ENCODE data around the gene SNCA. TPM values are rescaled to one million over a fixed set of nuclear protein-coding genes. Genes with fewer than 3 reads are reported as not detected.

The SNCA gene
- 1 to 10 TPM in 1 of 2 experiments, under 1 TPM in 1; 0.85 to 1.3 TPM for total RNA-seq

GRCh38 chr4:89836897-89837384 is at the start of gene SNCA:
TSS of gene SNCA (minus strand) at chr4:89837161. CDS start at chr4:89835667, 1,494 bp downstream.
- POLR2A ChIA-PET: no interaction called here
- Mint-ChIP-seq H3K27me3 (peaks cover 48% of the 10 kb centered on the region), H3K9me3 (ENCODE audit: low read depth) (no peaks in the 10 kb centered on the region), H3K36me3 (ENCODE audit: low read depth) (peaks cover 2% of the 10 kb centered on the region), H3K4me1 (peaks cover 16% of the 10 kb centered on the region), H3K27ac (no peak within 1 kb of the TSS), H3K4me3 (peak within 1 kb of the TSS; percentile 70)
- DNase-seq (peak; percentile 76), ATAC-seq (peak; percentile 70)
- intact Hi-C loops (cut with DNase I, micrococcal nuclease): loop anchor here in 1 of 2 experiments (2.0 to 5.0 kb wide), 3 partner anchors 58 to 365 kb away; partner anchors contain the start of gene MMRN1
- CTCF ChIA-PET: interaction anchor here (0.7 to 1.0 kb wide), 2 partner anchors 29 to 67 kb away, joined by 3 to 4 read pairs; no protein-coding TSS in a partner anchor

- no peak overlapping the region for H3K4me3 Mint-ChIP-seq
- ChIA-PET POLR2A (no interaction called here), CTCF (interaction anchor here (0.9 to 1.9 kb wide), 3 partner anchors 10 to 721 kb away, joined by 3 to 10 read pairs (median 3); no protein-coding TSS in a partner anchor)
- no peak overlapping the region for H3K27ac Mint-ChIP-seq
- peaks cover 2% of the 10 kb centered on the region for H3K27me3 Mint-ChIP-seq
- H3K9me3 Mint-ChIP-seq (ENCODE audit: low read depth): peaks cover 2% of the 10 kb centered on the region
- intact Hi-C loops (cut with DNase I, micrococcal nuclease): no loop called here
- H3K36me3 Mint-ChIP-seq (ENCODE audit: low read depth): no peaks in the 10 kb centered on the region
- DNase-seq (no peak), ATAC-seq (no peak)
- H3K4me1 Mint-ChIP-seq: peaks cover 10% of the 10 kb centered on the region
Observed at GRCh38 chr4:89879215-89879614, 42.3 kb upstream of the SNCA start.

GRCh38 chr4:89878611-89879010 is 41.6 kb upstream of the SNCA start:
- Mint-ChIP-seq H3K27me3 (peaks cover 2% of the 10 kb centered on the region), H3K4me1 (peaks cover 10% of the 10 kb centered on the region), H3K9me3 (ENCODE audit: low read depth) (peaks cover 2% of the 10 kb centered on the region), H3K36me3 (ENCODE audit: low read depth) (no peaks in the 10 kb centered on the region), H3K4me3 (no peak overlapping the region), H3K27ac (no peak overlapping the region)
- no peak for DNase-seq
- intact Hi-C loops (cut with DNase I, micrococcal nuclease): no loop called here
- CTCF ChIA-PET: interaction anchor here (0.6 to 1.9 kb wide), 3 partner anchors 9 to 78 kb away, joined by 3 to 10 read pairs (median 4); no protein-coding TSS in a partner anchor
- no peak for ATAC-seq
- POLR2A ChIA-PET: no interaction called here

- ChIA-PET POLR2A (no interaction called here), CTCF (no interaction called here)
- peaks cover 10% of the 10 kb centered on the region for H3K4me1 Mint-ChIP-seq
- intact Hi-C loops (cut with DNase I, micrococcal nuclease): no loop called here
- peaks cover 2% of the 10 kb centered on the region for H3K27me3 Mint-ChIP-seq
- peak overlapping the region; percentile 37 for H3K27ac Mint-ChIP-seq
- ATAC-seq (peak; percentile 49), DNase-seq (no peak)
- H3K36me3 Mint-ChIP-seq (ENCODE audit: low read depth): no peaks in the 10 kb centered on the region
- H3K9me3 Mint-ChIP-seq (ENCODE audit: low read depth): peaks cover 2% of the 10 kb centered on the region
- H3K4me3 Mint-ChIP-seq: no peak overlapping the region
Observed at GRCh38 chr4:89876548-89876947, 39.6 kb upstream of the SNCA start.

- Mint-ChIP-seq H3K4me1 (peaks cover 5% of the 10 kb centered on the region), H3K9me3 (ENCODE audit: low read depth) (no peaks in the 10 kb centered on the region), H3K27ac (no peak overlapping the region), H3K27me3 (peaks cover 3% of the 10 kb centered on the region), H3K36me3 (ENCODE audit: low read depth) (no peaks in the 10 kb centered on the region), H3K4me3 (no peak overlapping the region)
- CTCF ChIA-PET: interaction anchor here (1.4 kb wide), 1 partner anchor 14 kb away, joined by 3 read pairs; no protein-coding TSS in a partner anchor
- intact Hi-C loops (cut with DNase I, micrococcal nuclease): no loop called here
- DNase-seq (no peak), ATAC-seq (no peak)
- POLR2A ChIA-PET: no interaction called here
Observed at GRCh38 chr4:89871211-89871610, 34.2 kb upstream of the SNCA start.

- ChIA-PET CTCF (interaction anchor here (1.0 to 2.2 kb wide), 6 partner anchors 10 to 399 kb away, joined by 3 to 10 read pairs (median 3); no protein-coding TSS in a partner anchor), POLR2A (no interaction called here)
- Mint-ChIP-seq H3K9me3 (ENCODE audit: low read depth) (no peaks in the 10 kb centered on the region), H3K36me3 (ENCODE audit: low read depth) (no peaks in the 10 kb centered on the region), H3K27me3 (peaks cover 6% of the 10 kb centered on the region), H3K4me1 (no peaks in the 10 kb centered on the region), H3K27ac (no peak overlapping the region), H3K4me3 (no peak overlapping the region)
- intact Hi-C loops (cut with DNase I, micrococcal nuclease): no loop called here
- ATAC-seq: no peak
- no peak for DNase-seq
Observed at GRCh38 chr4:89868999-89869589, 32.1 kb upstream of the SNCA start.

- no peak overlapping the region for H3K27ac Mint-ChIP-seq
- H3K9me3 Mint-ChIP-seq (ENCODE audit: low read depth): no peaks in the 10 kb centered on the region
- ATAC-seq: no peak
- no peak overlapping the region for H3K4me3 Mint-ChIP-seq
- ChIA-PET CTCF (interaction anchor here (1.0 to 1.2 kb wide), 3 partner anchors 42 to 398 kb away, joined by 3 read pairs; no protein-coding TSS in a partner anchor), POLR2A (no interaction called here)
- intact Hi-C loops (cut with DNase I, micrococcal nuclease): no loop called here
- no peaks in the 10 kb centered on the region for H3K4me1 Mint-ChIP-seq
- peaks cover 6% of the 10 kb centered on the region for H3K27me3 Mint-ChIP-seq
- no peaks in the 10 kb centered on the region for H3K36me3 Mint-ChIP-seq (ENCODE audit: low read depth)
- DNase-seq: no peak
Observed at GRCh38 chr4:89868276-89868675, 31.3 kb upstream of the SNCA start.

GRCh38 chr4:89863533-89863932 is 26.6 kb upstream of the SNCA start:
- ChIA-PET POLR2A (no interaction called here), CTCF (interaction anchor here (0.5 kb wide), 1 partner anchor 430 kb away, joined by 3 read pairs; no protein-coding TSS in a partner anchor)
- Mint-ChIP-seq H3K4me1 (no peaks in the 10 kb centered on the region), H3K36me3 (ENCODE audit: low read depth) (no peaks in the 10 kb centered on the region), H3K9me3 (ENCODE audit: low read depth) (no peaks in the 10 kb centered on the region), H3K27ac (no peak overlapping the region), H3K27me3 (peaks cover 7% of the 10 kb centered on the region), H3K4me3 (no peak overlapping the region)
- intact Hi-C loops (cut with DNase I, micrococcal nuclease): no loop called here
- ATAC-seq (no peak), DNase-seq (no peak)

GRCh38 chr4:89860971-89861370 is 24.0 kb upstream of the SNCA start:
- DNase-seq: no peak
- Mint-ChIP-seq H3K27ac (no peak overlapping the region), H3K4me3 (no peak overlapping the region), H3K36me3 (ENCODE audit: low read depth) (no peaks in the 10 kb centered on the region), H3K4me1 (no peaks in the 10 kb centered on the region), H3K9me3 (ENCODE audit: low read depth) (no peaks in the 10 kb centered on the region), H3K27me3 (peaks cover 8% of the 10 kb centered on the region)
- intact Hi-C loops (cut with DNase I, micrococcal nuclease): no loop called here
- CTCF ChIA-PET: interaction anchor here (0.9 kb wide), 1 partner anchor 9 kb away, joined by 3 read pairs; no protein-coding TSS in a partner anchor
- ATAC-seq: no peak
- POLR2A ChIA-PET: no interaction called here

- no peak for DNase-seq
- H3K4me1 Mint-ChIP-seq: no peaks in the 10 kb centered on the region
- H3K27ac Mint-ChIP-seq: no peak overlapping the region
- no peak overlapping the region for H3K4me3 Mint-ChIP-seq
- ATAC-seq: no peak
- intact Hi-C loops (cut with DNase I, micrococcal nuclease): no loop called here
- peaks cover 7% of the 10 kb centered on the region for H3K27me3 Mint-ChIP-seq
- CTCF ChIA-PET: no interaction called here
- POLR2A ChIA-PET: no interaction called here
- no peaks in the 10 kb centered on the region for H3K36me3 Mint-ChIP-seq (ENCODE audit: low read depth)
- peaks cover 1% of the 10 kb centered on the region for H3K9me3 Mint-ChIP-seq (ENCODE audit: low read depth)
Observed at GRCh38 chr4:89855236-89855635, 18.3 kb upstream of the SNCA start.

- Mint-ChIP-seq H3K9me3 (ENCODE audit: low read depth) (peaks cover 11% of the 10 kb centered on the region), H3K4me1 (no peaks in the 10 kb centered on the region), H3K27ac (no peak overlapping the region), H3K27me3 (no peaks in the 10 kb centered on the region), H3K36me3 (ENCODE audit: low read depth) (no peaks in the 10 kb centered on the region), H3K4me3 (no peak overlapping the region)
- ChIA-PET CTCF (no interaction called here), POLR2A (no interaction called here)
- DNase-seq (no peak), ATAC-seq (no peak)
- intact Hi-C loops (cut with DNase I, micrococcal nuclease): no loop called here
Observed at GRCh38 chr4:89847571-89848325, 10.8 kb upstream of the SNCA start.

Data from activated CD4-positive, alpha-beta T cell treated with anti-CD3 and anti-CD28 coated beads for 36 hours (primary cell).